OCI-LY1 (cell line): ENCODE results near the gene MRTFB.

ENCODE experiments used
- H2AFZ ChIP-seq: fragments of 200-600 bp; sonication (generic), shearing (Covaris generic); 2 replicates; pipeline ENCODE4 v1.6.0; 2014; ENCODE audit warnings: antibody characterized with exemption, mild to moderate bottlenecking, low read length
- H3F3A ChIP-seq: fragments of 200-600 bp; sonication (generic), shearing (Covaris generic); 2 replicates; pipeline ENCODE4 v1.6.0; 2014; ENCODE audit warnings: mild to moderate bottlenecking, antibody characterized with exemption, low read length, moderate library complexity; ENCODE audit not compliant: insufficient read depth
- H3K27ac ChIP-seq: fragments of 200-600 bp; sonication (generic); 2 replicates; pipeline ENCODE4 v1.5.1; 2014; ENCODE audit warnings: low read length, mixed run types, mild to moderate bottlenecking, low read depth; ENCODE audit not compliant: poor library complexity, severe bottlenecking
- H3K27me3 ChIP-seq: fragments of 200-600 bp; sonication (generic); 2 replicates; pipeline ENCODE4 v1.6.0; 2014; ENCODE audit warnings: antibody characterized with exemption, mild to moderate bottlenecking, low read length, moderate library complexity; ENCODE audit not compliant: insufficient read depth
- H3K36me3 ChIP-seq: fragments of 200-600 bp; sonication (generic); 2 replicates; pipeline ENCODE4 v1.6.1; 2014; ENCODE audit warnings: mild to moderate bottlenecking, antibody characterized with exemption, low read length, moderate library complexity, mixed read lengths; ENCODE audit not compliant: insufficient read depth
- H3K4me1 ChIP-seq: fragments of 200-600 bp; sonication (generic); 2 replicates; pipeline ENCODE4 v1.5.1; 2014; ENCODE audit warnings: mild to moderate bottlenecking, low read length, moderate library complexity; ENCODE audit not compliant: insufficient read depth, severe bottlenecking
- H3K4me2 ChIP-seq: fragments of 200-600 bp; sonication (generic), shearing (Covaris generic); 2 replicates; pipeline ENCODE4 v1.6.1; 2014; ENCODE audit warnings: low read length
- H3K4me3 ChIP-seq: fragments of 200-600 bp; sonication (generic); 2 replicates; pipeline ENCODE4 v1.5.1; 2014; ENCODE audit warnings: low read length, low read depth, mild to moderate bottlenecking, mixed read lengths; ENCODE audit not compliant: poor library complexity, severe bottlenecking
- H3K79me2 ChIP-seq: fragments of 200-600 bp; shearing (Covaris generic); 2 replicates; pipeline ENCODE4 v1.6.1; 2016; ENCODE audit warnings: mixed run types, low read length, mixed read lengths; ENCODE audit not compliant: insufficient read depth
- H3K9ac ChIP-seq: fragments of 200-600 bp; sonication (generic), shearing (Covaris generic); 2 replicates; pipeline ENCODE4 v1.6.1; 2014; ENCODE audit warnings: mild to moderate bottlenecking, low read length, mixed read lengths
- H3K9me2 ChIP-seq: fragments of 200-600 bp; sonication (generic), shearing (Covaris generic); 2 replicates; pipeline ENCODE4 v1.6.1; 2014; ENCODE audit warnings: low read depth, mild to moderate bottlenecking, low read length, mixed read lengths
- H3K9me3 ChIP-seq: fragments of 200-600 bp; shearing (Covaris generic); 2 replicates; pipeline ENCODE4 v1.6.1; 2014; ENCODE audit warnings: low read length, mixed read lengths
- H4K20me1 ChIP-seq: fragments of 200-600 bp; sonication (generic), shearing (Covaris generic); 2 replicates; pipeline ENCODE4 v1.6.0; 2016; ENCODE audit warnings: mild to moderate bottlenecking, low read length; ENCODE audit not compliant: insufficient read depth
- CTCF ChIP-seq: fragments of 200-600 bp; sonication (generic), shearing (Covaris generic); IDR thresholded peaks from 2 replicates; pipeline ENCODE4 v1.5.1; 2017; ENCODE audit warnings: mild to moderate bottlenecking, antibody characterized with exemption, low read length, moderate library complexity, mixed read lengths
- EZH2 ChIP-seq: fragments of 200-600 bp; sonication (generic), shearing (Covaris generic); IDR thresholded peaks from 2 replicates; pipeline ENCODE4 v1.8.0; 2017; ENCODE audit warnings: borderline replicate concordance, mixed run types, mild to moderate bottlenecking, antibody characterized with exemption, low read length, moderate library complexity, mixed read lengths

MRTFB gene

GRCh38 chr16:14263769-14264168 lies 192.7 kb downstream of the MRTFB start:
- H3K9ac ChIP-seq = no peak overlapping the region
- no peak overlapping the region for H3K4me2 ChIP-seq
- H3F3A ChIP-seq = no peaks in the 10 kb centered on the region
- no peaks in the 10 kb centered on the region for H3K27me3 ChIP-seq
- no peak overlapping the region for H3K4me3 ChIP-seq
- no peak overlapping the region for H2AFZ ChIP-seq
- TF ChIP-seq EZH2 = no peak
- no peak for TF ChIP-seq CTCF
- no peaks in the 10 kb centered on the region for H3K79me2 ChIP-seq
- no peak overlapping the region for H3K27ac ChIP-seq
- H3K9me2 ChIP-seq = no peaks in the 10 kb centered on the region
- H3K4me1 ChIP-seq = no peaks in the 10 kb centered on the region
- no peaks in the 10 kb centered on the region for H4K20me1 ChIP-seq
- H3K9me3 ChIP-seq = no peaks in the 10 kb centered on the region
- peaks cover 59% of the 10 kb centered on the region for H3K36me3 ChIP-seq

- no peak overlapping the region for H2AFZ ChIP-seq
- no peaks in the 10 kb centered on the region for H3K9me2 ChIP-seq
- H3K4me2 ChIP-seq = no peak overlapping the region
- H3K27me3 ChIP-seq = no peaks in the 10 kb centered on the region
- TF ChIP-seq CTCF = no peak
- no peak for TF ChIP-seq EZH2
- H3K4me1 ChIP-seq = no peaks in the 10 kb centered on the region
- H3K27ac ChIP-seq = no peak overlapping the region
- H3K4me3 ChIP-seq = no peak overlapping the region
- H4K20me1 ChIP-seq = no peaks in the 10 kb centered on the region
- no peaks in the 10 kb centered on the region for H3F3A ChIP-seq
- H3K9me3 ChIP-seq = no peaks in the 10 kb centered on the region; the same call in 1 of the 2 replicates
- H3K9ac ChIP-seq = no peak overlapping the region
- peaks cover 59% of the 10 kb centered on the region for H3K36me3 ChIP-seq
- no peaks in the 10 kb centered on the region for H3K79me2 ChIP-seq
Measured at GRCh38 chr16:14264327-14264943, 193.3 kb downstream of the MRTFB start.

- Histone ChIP-seq H3K4me3 (no peak overlapping the region), H2AFZ (no peak overlapping the region), H3K4me2 (no peak overlapping the region), H3K27ac (no peak overlapping the region), H3K9me2 (no peaks in the 10 kb centered on the region), H3K9ac (no peak overlapping the region), H4K20me1 (no peaks in the 10 kb centered on the region), H3K4me1 (no peaks in the 10 kb centered on the region), H3K9me3 (peaks cover 8% of the 10 kb centered on the region; the same call in 1 of the 2 replicates), H3K27me3 (no peaks in the 10 kb centered on the region), H3F3A (no peaks in the 10 kb centered on the region), H3K36me3 (peaks cover 29% of the 10 kb centered on the region), H3K79me2 (no peaks in the 10 kb centered on the region)
- no peak for TF ChIP-seq EZH2
- TF ChIP-seq CTCF = no peak
Measured at GRCh38 chr16:14268073-14268472, 197.0 kb downstream of the MRTFB start.
